T-helper 2 cell treated with Interferon-gamma antibody and Interleukin-4, amounts not matched to agents 5 μg/mL and 100 μg/mL, for 36 hours (primary cell): ENCODE data around the gene SLC9A9.

ENCODE experiments used
- DNase-seq: peaks from one replicate; pipeline ENCODE4 v3.0.0; 2021; ENCODE audit warnings: low spot score
- H3K27ac Mint-ChIP-seq: one replicate; pipeline ENCODE4 v1.8.0; 2021; ENCODE audit warnings: mild to moderate bottlenecking, mixed read lengths
- H3K27me3 Mint-ChIP-seq: one replicate; pipeline ENCODE4 v1.8.0; 2021; ENCODE audit warnings: low read depth, mixed read lengths
- H3K36me3 Mint-ChIP-seq: one replicate; pipeline ENCODE4 v1.8.0; 2021; ENCODE audit warnings: low read depth, mixed read lengths
- H3K4me1 Mint-ChIP-seq: one replicate; pipeline ENCODE4 v1.8.0; 2021; ENCODE audit warnings: low read depth, mixed read lengths
- H3K4me3 Mint-ChIP-seq: one replicate; pipeline ENCODE4 v1.8.0; 2022; ENCODE audit warnings: mild to moderate bottlenecking, moderate library complexity, mixed read lengths
- H3K9me3 Mint-ChIP-seq: one replicate; pipeline ENCODE4 v1.8.0; 2021; ENCODE audit warnings: mixed read lengths

The SLC9A9 gene

DNA sequence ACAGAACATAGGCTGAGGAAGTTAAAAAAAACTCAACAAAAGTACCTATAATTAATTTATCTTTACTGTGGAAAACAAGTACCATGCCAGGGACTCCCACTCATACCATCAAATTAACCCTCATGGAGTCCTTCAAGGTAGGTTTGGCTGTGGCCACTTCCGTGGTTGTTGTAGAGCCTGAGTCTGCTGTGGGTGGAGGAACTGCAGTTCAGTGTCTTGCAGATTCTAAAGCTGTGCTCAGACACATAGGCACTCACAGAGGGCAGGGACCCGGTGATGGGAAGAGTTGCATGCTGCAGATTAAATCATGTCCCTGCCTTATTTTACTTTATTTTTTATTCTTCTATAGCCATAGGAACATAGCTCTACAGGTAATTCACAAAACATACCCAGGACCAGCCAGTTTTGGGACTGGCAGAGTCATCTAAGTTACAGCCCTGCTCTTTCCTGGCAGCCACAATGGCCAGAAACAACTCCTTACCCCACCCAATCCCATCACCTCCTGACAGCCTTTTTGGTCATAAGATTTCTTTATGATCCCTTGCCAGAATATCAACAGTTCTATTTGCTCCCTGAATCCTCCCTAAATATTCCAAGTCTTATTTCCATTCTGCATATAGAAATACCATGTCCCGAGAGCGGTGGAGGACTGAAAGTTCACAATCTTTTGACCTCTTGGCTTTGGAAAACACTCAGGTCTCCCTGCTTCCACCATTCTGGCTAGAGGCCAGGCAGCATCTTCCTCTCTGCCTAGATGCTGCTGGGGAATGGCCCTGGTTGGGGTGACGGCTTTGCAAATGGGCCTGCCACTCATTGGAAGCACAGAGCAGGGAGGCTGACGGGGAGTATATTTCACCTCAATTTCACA is 535.0 kb downstream of the SLC9A9 start:
- Mint-ChIP-seq H3K27me3 (no peaks in the 10 kb centered on the region), H3K4me1 (no peaks in the 10 kb centered on the region), H3K4me3 (no peak overlapping the region), H3K27ac (no peak overlapping the region), H3K36me3 (no peaks in the 10 kb centered on the region), H3K9me3 (no peaks in the 10 kb centered on the region)
- no peak for DNase-seq

DNA sequence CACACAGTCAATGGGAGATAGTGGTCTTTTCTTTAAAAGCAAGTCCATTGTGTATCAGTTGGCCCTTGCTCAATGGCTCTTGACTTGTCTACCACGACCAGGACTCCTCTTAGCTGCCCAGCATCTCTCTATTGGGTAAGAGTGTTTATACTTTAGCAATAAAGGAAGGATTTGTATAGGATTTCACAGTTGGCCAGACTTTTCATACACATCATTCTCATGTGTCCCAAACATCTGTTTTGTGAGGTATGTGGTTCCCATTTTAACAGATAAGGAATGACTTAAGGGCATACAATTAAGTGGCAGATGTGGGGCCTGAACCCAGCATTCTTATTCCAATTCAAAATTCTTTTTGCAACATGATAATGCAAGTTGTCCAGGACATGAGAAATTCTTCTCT is 537.2 kb downstream of the SLC9A9 start:
- Mint-ChIP-seq H3K27ac (no peak overlapping the region), H3K36me3 (no peaks in the 10 kb centered on the region), H3K27me3 (no peaks in the 10 kb centered on the region), H3K4me1 (peaks cover 6% of the 10 kb centered on the region), H3K9me3 (no peaks in the 10 kb centered on the region), H3K4me3 (no peak overlapping the region)
- DNase-seq, result no peak

DNA sequence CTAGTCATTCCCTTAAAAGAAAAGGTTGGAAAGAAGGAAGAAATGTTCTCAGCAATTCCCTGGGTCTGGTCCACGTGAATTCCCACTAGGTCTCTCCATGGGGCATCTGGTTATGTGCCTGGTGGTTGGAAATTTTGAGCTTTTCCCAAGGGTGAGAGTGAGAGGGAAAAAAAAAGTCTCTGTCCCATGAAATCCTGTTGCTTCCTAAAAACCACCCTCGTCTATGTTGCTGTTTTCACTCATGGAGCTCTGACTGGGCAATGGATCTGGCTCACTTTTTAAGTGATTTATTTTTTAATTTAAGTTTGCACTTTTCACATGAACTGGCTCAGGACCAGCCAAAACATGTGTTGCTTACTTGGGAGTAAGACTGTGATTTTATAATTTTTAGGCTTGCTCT is 538.6 kb downstream of the SLC9A9 start:
- Mint-ChIP-seq H3K4me3 (no peak overlapping the region), H3K36me3 (no peaks in the 10 kb centered on the region), H3K27me3 (no peaks in the 10 kb centered on the region), H3K27ac (no peak overlapping the region), H3K4me1 (peaks cover 6% of the 10 kb centered on the region), H3K9me3 (no peaks in the 10 kb centered on the region)
- DNase-seq, result no peak

DNA sequence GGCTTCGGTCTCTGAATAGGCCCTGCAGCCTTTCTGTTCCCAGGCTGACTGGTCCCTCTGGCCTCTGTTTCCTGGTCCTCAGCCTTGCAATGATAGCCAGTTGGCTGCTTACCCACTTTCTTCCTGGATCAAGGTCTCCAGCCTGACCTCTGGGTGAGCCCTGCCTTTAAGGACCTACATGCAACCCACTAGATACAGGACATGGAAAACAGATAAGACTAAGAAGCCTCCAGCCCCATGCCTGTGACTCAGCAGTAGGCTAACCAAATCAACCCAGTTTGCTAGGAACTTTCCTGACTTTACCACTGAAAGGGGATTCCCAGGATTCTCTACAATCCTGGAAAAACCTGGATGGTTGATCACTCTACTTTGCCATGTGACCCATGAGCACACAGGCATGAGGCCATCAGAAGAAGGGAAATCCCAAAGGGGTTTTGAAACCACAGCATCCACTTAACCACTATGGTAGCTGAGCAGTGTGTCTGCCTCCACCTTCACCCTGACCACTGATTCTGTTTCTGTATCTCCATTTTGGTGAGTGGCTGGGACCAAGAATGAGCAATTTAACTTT is 540.6 kb downstream of the SLC9A9 start:
- Mint-ChIP-seq H3K27ac (no peak overlapping the region), H3K4me3 (no peak overlapping the region), H3K36me3 (no peaks in the 10 kb centered on the region), H3K9me3 (no peaks in the 10 kb centered on the region), H3K27me3 (no peaks in the 10 kb centered on the region), H3K4me1 (peaks cover 11% of the 10 kb centered on the region)
- peak; percentile 17 for DNase-seq

DNA sequence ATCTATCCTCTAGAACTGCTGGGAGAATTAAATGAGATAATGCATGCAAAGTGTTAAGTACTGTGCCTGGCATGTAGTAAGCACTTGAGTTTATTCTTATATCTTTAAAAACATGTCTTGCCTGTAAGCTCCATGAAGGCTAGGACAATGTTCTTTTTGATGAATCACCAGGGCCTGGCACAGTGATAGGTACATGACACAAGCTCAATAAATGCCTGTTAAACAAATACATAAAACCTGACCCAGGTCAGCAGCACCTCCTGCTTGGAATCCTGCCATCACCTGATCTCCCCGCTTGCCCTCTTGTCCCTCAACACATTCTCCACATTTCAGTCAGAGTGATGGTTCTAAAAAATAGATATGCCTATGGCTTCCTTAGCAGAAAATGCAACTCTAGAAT is 541.9 kb downstream of the SLC9A9 start:
- Mint-ChIP-seq H3K9me3 (no peaks in the 10 kb centered on the region), H3K4me1 (peaks cover 17% of the 10 kb centered on the region), H3K36me3 (no peaks in the 10 kb centered on the region), H3K27me3 (no peaks in the 10 kb centered on the region), H3K4me3 (no peak overlapping the region), H3K27ac (no peak overlapping the region)
- no peak for DNase-seq

DNA sequence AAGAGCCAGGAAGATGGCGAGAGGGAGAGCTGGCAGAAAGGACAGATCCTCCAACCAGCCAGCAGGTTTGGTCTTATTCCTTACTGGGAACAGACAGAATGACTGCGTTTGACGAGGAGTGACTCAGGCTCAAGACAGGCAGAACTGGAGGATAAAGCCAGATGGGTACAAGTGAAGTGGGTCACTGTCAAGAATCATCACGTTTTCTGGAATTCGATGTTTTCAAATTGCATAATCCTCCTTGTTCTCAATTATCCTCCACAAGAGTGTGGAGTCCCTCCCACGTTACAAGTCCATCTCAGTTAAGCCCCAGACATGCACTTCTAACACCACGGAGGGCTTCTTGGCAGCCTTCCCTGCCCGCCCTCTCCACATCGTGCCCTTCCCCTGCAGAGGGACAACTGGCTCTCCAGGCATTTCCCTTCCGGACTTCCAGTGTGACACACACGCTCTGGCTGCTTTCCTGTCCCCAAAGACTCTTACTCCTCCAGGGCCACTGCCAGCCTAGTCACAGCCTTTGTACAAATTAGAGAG is 545.6 kb downstream of the SLC9A9 start:
- Mint-ChIP-seq H3K27me3 (no peaks in the 10 kb centered on the region), H3K27ac (no peak overlapping the region), H3K36me3 (peaks cover 2% of the 10 kb centered on the region), H3K4me3 (no peak overlapping the region), H3K4me1 (peaks cover 37% of the 10 kb centered on the region), H3K9me3 (no peaks in the 10 kb centered on the region)
- no peak for DNase-seq

DNA sequence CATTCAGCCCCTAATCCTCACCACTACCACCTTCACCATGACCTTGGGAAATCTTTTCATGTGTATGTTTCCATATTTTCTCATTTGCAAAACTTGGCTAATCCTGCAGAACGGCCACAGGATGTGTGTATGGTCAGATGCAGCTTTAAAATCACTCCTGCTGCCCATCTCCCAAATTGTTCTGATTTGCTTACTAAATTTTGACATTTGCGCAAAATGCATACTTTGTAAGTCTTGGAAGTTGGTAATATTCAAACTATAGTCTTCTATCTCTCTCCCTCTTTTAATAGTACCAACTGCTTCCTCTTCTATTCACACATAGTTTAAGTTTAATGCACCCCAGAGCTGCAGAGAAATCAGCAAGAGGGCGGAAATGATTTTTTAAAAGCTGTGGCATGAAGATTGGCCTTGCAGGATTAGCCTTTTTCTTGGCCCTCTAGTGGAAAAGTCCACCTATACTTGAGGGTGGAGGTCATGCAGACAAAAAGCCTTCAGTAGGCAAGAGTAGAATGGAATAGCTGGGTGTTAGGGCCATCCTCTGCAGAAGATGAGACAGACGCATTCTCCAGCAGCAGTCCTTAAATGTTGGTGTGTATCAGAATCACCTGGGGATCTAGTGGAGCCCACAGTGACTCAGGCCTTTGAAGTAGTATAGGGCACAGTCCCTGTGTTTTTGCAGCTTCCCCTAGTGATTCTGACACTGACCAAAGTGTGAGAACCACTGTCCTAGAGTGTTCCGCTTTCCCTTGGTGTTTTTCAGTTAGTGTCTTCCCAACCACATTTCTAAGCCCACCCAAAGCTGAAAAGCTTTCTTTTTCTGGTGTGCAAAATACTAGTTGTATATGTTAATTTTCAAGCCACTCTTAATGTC is 547.0 kb downstream of the SLC9A9 start:
- no peak for DNase-seq

DNA sequence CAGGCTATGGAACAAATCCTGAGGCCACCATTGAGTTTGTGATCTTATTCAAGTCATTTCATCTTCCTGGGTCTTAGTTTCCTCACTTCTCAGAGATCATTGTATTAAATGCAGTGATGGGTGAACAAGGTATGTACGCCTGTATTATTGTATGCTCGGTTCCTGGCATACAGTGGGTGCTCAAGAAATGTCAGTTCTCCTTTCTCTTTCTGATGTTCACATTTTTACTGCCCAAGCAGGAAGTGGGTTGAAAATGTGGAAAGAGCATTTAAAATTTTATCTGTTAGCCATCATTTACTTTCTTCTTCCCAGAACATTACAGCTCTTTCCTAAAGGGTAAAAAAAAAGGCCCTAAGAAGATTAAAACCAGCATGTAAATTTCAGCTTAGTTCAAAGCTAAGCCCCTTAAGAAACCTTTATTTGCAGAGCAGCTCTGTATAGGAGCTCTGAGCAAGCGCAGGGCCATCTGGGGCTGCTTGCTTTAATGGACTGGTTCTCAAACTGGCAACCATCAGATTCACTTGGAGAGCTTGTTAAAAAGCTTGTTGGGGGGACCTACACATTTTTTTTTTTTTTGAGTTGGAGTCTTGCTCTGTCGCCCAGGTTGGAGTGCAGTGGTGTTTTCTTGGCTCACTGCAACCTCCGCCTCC is 549.3 kb downstream of the SLC9A9 start:
- H3K9me3 Mint-ChIP-seq, result no peaks in the 10 kb centered on the region
- H3K36me3 Mint-ChIP-seq, result peaks cover 2% of the 10 kb centered on the region
- peak overlapping the region; percentile 64 for H3K27ac Mint-ChIP-seq
- H3K27me3 Mint-ChIP-seq, result no peaks in the 10 kb centered on the region
- no peak for DNase-seq
- H3K4me3 Mint-ChIP-seq, result peak overlapping the region; percentile 33
- peaks cover 55% of the 10 kb centered on the region for H3K4me1 Mint-ChIP-seq

More for the DNA sequence above, 547.0 kb downstream of the SLC9A9 start:
- no peaks in the 10 kb centered on the region for H3K27me3 Mint-ChIP-seq
- H3K4me3 Mint-ChIP-seq, result no peak overlapping the region
- peaks cover 2% of the 10 kb centered on the region for H3K36me3 Mint-ChIP-seq
- H3K27ac Mint-ChIP-seq, result no peak overlapping the region
- H3K4me1 Mint-ChIP-seq, result peaks cover 36% of the 10 kb centered on the region
- no peaks in the 10 kb centered on the region for H3K9me3 Mint-ChIP-seq

DNA sequence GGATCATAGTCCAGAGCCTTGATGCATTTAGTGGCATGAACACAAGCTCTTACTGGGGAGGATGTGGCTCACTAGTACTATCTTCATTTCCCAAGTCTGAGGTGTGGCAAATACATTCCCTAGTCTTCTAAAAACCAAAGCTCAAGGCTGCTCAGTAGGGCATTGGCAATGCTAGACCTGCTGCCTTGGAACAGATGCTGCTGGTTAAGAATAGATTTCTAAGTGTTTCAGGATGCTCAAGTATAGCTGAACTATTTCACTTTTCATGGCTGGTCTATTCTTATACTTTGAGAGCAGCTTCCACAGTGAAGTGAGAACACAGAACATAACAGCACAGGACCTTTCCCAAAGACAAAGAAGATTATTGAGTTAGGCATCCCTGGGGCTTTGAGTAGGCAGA is 549.9 kb downstream of the SLC9A9 start:
- no peaks in the 10 kb centered on the region for H3K9me3 Mint-ChIP-seq
- DNase-seq, result no peak
- no peak overlapping the region for H3K4me3 Mint-ChIP-seq
- H3K4me1 Mint-ChIP-seq, result peaks cover 54% of the 10 kb centered on the region
- peaks cover 2% of the 10 kb centered on the region for H3K36me3 Mint-ChIP-seq
- H3K27me3 Mint-ChIP-seq, result no peaks in the 10 kb centered on the region
- no peak overlapping the region for H3K27ac Mint-ChIP-seq

DNA sequence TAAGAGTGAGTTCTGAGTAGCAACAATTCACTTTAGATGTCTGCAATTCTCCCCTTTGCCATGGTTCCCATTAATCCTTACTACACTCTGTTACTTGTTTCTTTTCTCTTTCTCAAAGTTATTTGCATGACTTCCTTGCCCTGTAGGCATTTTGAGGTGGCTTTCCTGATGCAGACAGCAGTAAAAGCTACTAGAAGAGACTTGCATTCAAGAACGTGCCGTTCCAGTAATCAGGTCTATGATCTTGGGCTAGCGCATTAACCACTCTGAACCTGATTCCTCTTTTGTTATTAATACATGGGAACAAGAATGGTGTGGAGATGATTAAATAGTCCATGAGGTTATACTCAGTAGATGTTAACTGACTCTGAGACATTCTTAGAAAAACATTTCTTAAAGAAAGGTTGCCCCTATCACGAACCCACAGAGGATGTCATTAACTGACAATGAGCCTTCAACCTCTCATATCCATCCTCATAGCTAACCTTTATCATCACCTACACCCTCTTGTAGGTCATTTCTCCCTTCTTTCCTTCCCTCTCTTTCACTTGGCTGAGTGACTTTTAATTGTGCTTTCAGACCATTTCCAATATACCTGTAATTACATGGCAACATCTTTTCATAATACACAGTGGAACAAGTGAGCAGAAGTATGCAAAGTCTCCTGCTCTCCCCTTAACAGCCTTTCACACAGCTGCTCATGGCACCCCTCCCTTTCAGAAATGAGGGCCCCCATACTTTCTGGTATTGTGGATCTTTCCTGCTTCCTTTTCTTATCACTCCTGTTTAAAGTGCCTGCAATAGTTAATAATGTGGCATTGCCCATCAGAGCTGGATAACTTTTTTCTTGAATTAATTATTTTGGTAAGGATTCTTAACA is 552.8 kb downstream of the SLC9A9 start:
- H3K4me3 Mint-ChIP-seq, result peak overlapping the region; percentile 67
- no peak for DNase-seq
- no peaks in the 10 kb centered on the region for H3K27me3 Mint-ChIP-seq
- peak overlapping the region; percentile 78 for H3K27ac Mint-ChIP-seq
- peaks cover 43% of the 10 kb centered on the region for H3K4me1 Mint-ChIP-seq
- peaks cover 2% of the 10 kb centered on the region for H3K36me3 Mint-ChIP-seq
- no peaks in the 10 kb centered on the region for H3K9me3 Mint-ChIP-seq

DNA sequence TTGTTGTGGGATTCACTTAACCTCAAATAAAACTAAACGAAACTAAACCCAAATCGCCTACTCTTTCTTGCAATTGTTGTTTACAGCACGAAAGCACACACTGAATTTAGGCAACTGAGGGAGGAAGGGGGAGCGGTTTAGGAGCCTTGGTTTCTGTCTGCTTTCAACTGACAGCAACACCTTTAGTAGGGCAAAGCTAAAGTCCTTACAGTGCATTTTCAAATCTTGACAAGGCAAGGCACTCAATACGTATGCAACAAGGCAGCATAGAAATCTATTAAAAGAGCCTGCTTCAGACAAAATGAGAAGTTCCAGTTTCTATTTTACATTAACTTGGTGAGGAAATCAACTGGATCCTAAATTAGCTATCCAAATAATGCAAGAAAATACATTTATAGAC is 554.1 kb downstream of the SLC9A9 start:
- H3K9me3 Mint-ChIP-seq, result no peaks in the 10 kb centered on the region
- H3K36me3 Mint-ChIP-seq, result peaks cover 2% of the 10 kb centered on the region
- H3K27ac Mint-ChIP-seq, result peak overlapping the region; percentile 56
- peaks cover 40% of the 10 kb centered on the region for H3K4me1 Mint-ChIP-seq
- peak overlapping the region; percentile 52 for H3K4me3 Mint-ChIP-seq
- DNase-seq, result peak; percentile 9
- H3K27me3 Mint-ChIP-seq, result no peaks in the 10 kb centered on the region

DNA sequence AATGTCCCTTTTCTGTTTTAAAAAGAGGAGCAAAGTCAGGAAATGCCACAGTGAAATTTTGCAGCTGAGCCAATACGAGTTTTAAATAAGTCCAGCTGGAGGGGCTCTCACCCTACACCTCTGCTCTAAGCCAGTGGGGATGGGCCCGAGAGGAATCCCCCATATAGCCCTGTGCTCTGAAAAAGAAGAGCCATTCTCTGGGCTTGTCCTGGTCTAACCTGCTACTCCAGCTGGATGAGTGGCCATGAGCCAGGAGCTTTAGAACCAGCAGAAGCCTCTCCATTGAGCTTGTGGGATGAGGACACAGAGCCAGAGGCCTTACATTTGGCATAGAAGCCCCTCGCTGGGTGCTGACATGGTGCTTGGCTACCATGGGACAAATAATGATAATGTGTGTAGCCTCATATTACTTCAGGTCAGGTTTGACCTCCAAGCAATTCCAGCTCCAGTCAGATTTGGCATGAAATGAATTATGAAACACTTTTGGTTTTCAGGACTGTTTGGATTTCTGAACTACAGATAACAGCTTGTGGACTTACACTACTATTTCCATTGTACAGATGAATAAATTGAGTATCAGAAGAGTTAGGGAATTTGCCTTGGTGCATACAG is 556.3 kb downstream of the SLC9A9 start:
- no peaks in the 10 kb centered on the region for H3K27me3 Mint-ChIP-seq
- no peaks in the 10 kb centered on the region for H3K36me3 Mint-ChIP-seq
- H3K4me3 Mint-ChIP-seq, result no peak overlapping the region
- peaks cover 28% of the 10 kb centered on the region for H3K4me1 Mint-ChIP-seq
- DNase-seq, result no peak
- H3K27ac Mint-ChIP-seq, result no peak overlapping the region
- H3K9me3 Mint-ChIP-seq, result no peaks in the 10 kb centered on the region
